Smooth muscle cell (in vitro differentiated cells): ENCODE data around the gene SMYD1. TPM values are rescaled to one million over a fixed set of nuclear protein-coding genes. Genes with fewer than 3 reads are reported as not detected.

ENCODE experiments used
- DNase-seq: peaks from one replicate; lab custom pipeline; 2025; ENCODE audit not compliant: unreplicated experiment; lab: John Stamatoyannopoulos, UW
- H2AFZ ChIP-seq: fragments of 200-600 bp; sonication (generic); 2 replicates; pipeline ENCODE4 v1.6.0; 2016; ENCODE audit warnings: antibody characterized with exemption, low read depth, mild to moderate bottlenecking
- H3F3A ChIP-seq: fragments of 200-600 bp; sonication (generic); 2 replicates; pipeline ENCODE4 v1.6.0; 2017; ENCODE audit warnings: antibody characterized with exemption, low read depth
- H3K27ac ChIP-seq: fragments of 200-600 bp; sonication (generic); 2 replicates; pipeline ENCODE4 v1.5.1; 2016; ENCODE audit warnings: low read depth, mild to moderate bottlenecking
- H3K27me3 ChIP-seq: fragments of 200-600 bp; sonication (generic); 2 replicates; pipeline ENCODE4 v1.6.1; 2016; ENCODE audit warnings: low read depth, mild to moderate bottlenecking
- H3K36me3 ChIP-seq: fragments of 200-600 bp; sonication (generic); 2 replicates; pipeline ENCODE4 v1.5.1; 2016; ENCODE audit warnings: low read depth
- H3K4me1 ChIP-seq: fragments of 200-600 bp; sonication (generic); 2 replicates; pipeline ENCODE4 v1.5.1; 2016; ENCODE audit warnings: low read depth
- H3K4me2 ChIP-seq: fragments of 200-600 bp; sonication (generic); 2 replicates; pipeline ENCODE4 v1.6.0; 2016; ENCODE audit warnings: mild to moderate bottlenecking
- H3K4me3 ChIP-seq: fragments of 200-600 bp; sonication (generic); 2 replicates; pipeline ENCODE4 v1.5.1; 2016; ENCODE audit warnings: mild to moderate bottlenecking
- H3K79me2 ChIP-seq: fragments of 200-600 bp; sonication (generic); 2 replicates; pipeline ENCODE4 v1.6.0; 2016; ENCODE audit warnings: low read depth, mild to moderate bottlenecking
- H3K9ac ChIP-seq: fragments of 200-600 bp; sonication (generic); 2 replicates; pipeline ENCODE4 v1.6.0; 2016; ENCODE audit warnings: low read depth
- H3K9me3 ChIP-seq: fragments of 200-600 bp; sonication (generic); replicated peaks from 2 replicates; pipeline ENCODE4 v1.5.1; 2016; ENCODE audit warnings: low read depth
- H4K20me1 ChIP-seq: fragments of 200-600 bp; sonication (generic); 2 replicates; pipeline ENCODE4 v1.6.0; 2016; ENCODE audit warnings: low read depth
- CTCF ChIP-seq: fragments of 200-600 bp; sonication (generic); IDR thresholded peaks from 2 replicates; pipeline ENCODE4 v1.5.1; 2017; ENCODE audit warnings: borderline replicate concordance, mild to moderate bottlenecking, antibody characterized with exemption; ENCODE audit not compliant: insufficient read depth, poor library complexity, severe bottlenecking
- WGBS: methylation state at CpG from one replicate; pipeline ENCODE4 v1.1.7; 2016; ENCODE audit warnings: low lambda C conversion rate; 5-methylcytosine and 5-hydroxymethylcytosine counted together
- polyA plus RNA-seq: library from polyadenylated mRNA; unstranded; fragments of >200 nt; fragmentation: Nextera tagmentation; extraction: Ambion mirVana; gene quantifications from 2 replicates; pipeline ENCODE4 v1.2.1, GENCODE V29; 2016
- total RNA-seq: library from RNA; depleted of rRNA; stranded (reverse); fragments of >200 nt; gene quantifications from 2 replicates; pipeline ENCODE4 v1.2.3, GENCODE V29; 2014

SMYD1 gene
- total and polyA plus RNA-seq, 2 experiments from 2014 or later, result not detected

DNA sequence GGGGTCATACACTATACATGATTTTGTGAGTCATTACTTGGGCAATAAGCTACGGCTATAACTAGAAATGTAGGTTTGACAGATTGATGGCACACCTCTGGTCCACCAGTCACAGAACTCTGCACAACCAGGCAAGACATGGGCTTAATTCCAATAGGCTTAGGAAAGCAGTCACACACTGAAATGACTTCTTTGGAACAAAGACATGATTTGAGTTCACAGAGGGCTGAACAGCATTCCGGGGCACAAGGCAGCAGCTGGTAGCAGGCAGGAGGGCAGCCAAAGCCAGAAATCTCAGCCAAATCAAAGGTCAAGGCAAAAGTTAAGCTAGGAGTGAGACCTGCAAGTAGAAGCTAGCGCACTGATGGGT, 32.8 kb downstream of the SMYD1 start:
- DNase-seq, result no peak

GRCh38 chr2:88108796-88109195, 41.2 kb downstream of the SMYD1 start:
- H2AFZ ChIP-seq, result no peak overlapping the region
- 66% methylated on average over 4 of the region's 4 CpGs for WGBS
- no peaks in the 10 kb centered on the region for H3K36me3 ChIP-seq
- H3K4me1 ChIP-seq, result no peaks in the 10 kb centered on the region
- no peak for TF ChIP-seq CTCF
- H3K4me3 ChIP-seq, result no peak overlapping the region
- H4K20me1 ChIP-seq, result no peaks in the 10 kb centered on the region
- DNase-seq, result no peak
- H3K9ac ChIP-seq, result no peak overlapping the region
- no peaks in the 10 kb centered on the region for H3K79me2 ChIP-seq
- H3K9me3 ChIP-seq, result no peaks in the 10 kb centered on the region
- no peaks in the 10 kb centered on the region for H3K27me3 ChIP-seq
- H3F3A ChIP-seq, result no peaks in the 10 kb centered on the region
- no peak overlapping the region for H3K4me2 ChIP-seq
- H3K27ac ChIP-seq, result no peak overlapping the region

More for the DNA sequence above, 32.8 kb downstream of the SMYD1 start:
- Histone ChIP-seq H3F3A (no peaks in the 10 kb centered on the region), H3K27ac (no peak overlapping the region), H3K4me1 (peaks cover 9% of the 10 kb centered on the region), H3K36me3 (no peaks in the 10 kb centered on the region), H3K4me2 (no peak overlapping the region), H3K4me3 (no peak overlapping the region), H3K79me2 (no peaks in the 10 kb centered on the region), H3K9me3 (no peaks in the 10 kb centered on the region), H3K27me3 (peaks cover 2% of the 10 kb centered on the region), H4K20me1 (no peaks in the 10 kb centered on the region), H2AFZ (no peak overlapping the region), H3K9ac (no peak overlapping the region)
- no peak for TF ChIP-seq CTCF
- 86% methylated on average over 3 of the region's 3 CpGs for WGBS

DNA sequence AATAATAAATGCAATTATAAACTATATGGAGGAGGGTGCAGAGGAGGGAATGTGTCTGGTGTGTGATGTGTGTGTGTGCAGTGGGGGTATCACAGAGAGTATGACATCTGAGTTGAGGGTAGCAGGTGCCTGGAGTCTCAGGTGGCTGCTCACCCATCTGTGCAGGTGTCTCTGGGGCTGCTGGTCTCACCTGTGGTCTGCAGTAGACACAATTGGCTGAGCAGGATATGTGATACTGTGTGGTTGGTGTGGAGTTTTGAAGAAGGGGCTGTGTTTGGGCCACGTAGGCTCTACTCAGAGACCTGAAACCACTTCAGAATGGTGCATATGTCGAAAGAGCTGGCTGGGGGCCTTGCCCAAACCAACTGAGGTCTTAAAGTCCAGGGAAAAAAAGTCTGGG, 43.2 kb downstream of the SMYD1 start:
- no peaks in the 10 kb centered on the region for H3K79me2 ChIP-seq
- no peak for DNase-seq
- no peak for TF ChIP-seq CTCF
- no peak overlapping the region for H3K27ac ChIP-seq
- H3K9me3 ChIP-seq, result no peaks in the 10 kb centered on the region
- H3K9ac ChIP-seq, result no peak overlapping the region
- no peaks in the 10 kb centered on the region for H3K4me1 ChIP-seq
- no peak overlapping the region for H3K4me3 ChIP-seq
- WGBS, result 82% methylated on average over 2 of the region's 2 CpGs
- H3K36me3 ChIP-seq, result no peaks in the 10 kb centered on the region
- H2AFZ ChIP-seq, result no peak overlapping the region
- H3K4me2 ChIP-seq, result no peak overlapping the region
- no peaks in the 10 kb centered on the region for H3K27me3 ChIP-seq
- H4K20me1 ChIP-seq, result no peaks in the 10 kb centered on the region
- no peaks in the 10 kb centered on the region for H3F3A ChIP-seq

- no peak for TF ChIP-seq CTCF
- H3K9me3 ChIP-seq, result no peaks in the 10 kb centered on the region
- no peak overlapping the region for H3K27ac ChIP-seq
- no peaks in the 10 kb centered on the region for H3K27me3 ChIP-seq
- H3K36me3 ChIP-seq, result no peaks in the 10 kb centered on the region
- no peak overlapping the region for H3K4me2 ChIP-seq
- H4K20me1 ChIP-seq, result no peaks in the 10 kb centered on the region
- no peaks in the 10 kb centered on the region for H3K4me1 ChIP-seq
- no peak overlapping the region for H3K4me3 ChIP-seq
- no peak overlapping the region for H3K9ac ChIP-seq
- 89% methylated on average over 2 of the region's 2 CpGs for WGBS
- H2AFZ ChIP-seq, result no peak overlapping the region
- no peaks in the 10 kb centered on the region for H3K79me2 ChIP-seq
- no peak for DNase-seq
- no peaks in the 10 kb centered on the region for H3F3A ChIP-seq
Measured at GRCh38 chr2:88113069-88113468, 45.4 kb downstream of the SMYD1 start.
